GM12892 (cell line): ENCODE data around the gene WDR20.

ENCODE experiments used
- POLR2A ChIP-seq: IDR thresholded peaks from 2 replicates; pipeline ENCODE4 v1.6.1; 2011; ENCODE audit warnings: low read depth, low read length, control low read depth
- TAF1 ChIP-seq: IDR thresholded peaks from 2 replicates; pipeline ENCODE4 v1.6.1; 2011; ENCODE audit warnings: low read depth, mild to moderate bottlenecking, control low read depth, low read length, borderline replicate concordance

GRCh38 chr14:102183886-102184285 is 44.2 kb downstream of the WDR20 start:
- TF ChIP-seq TAF1 (no peak), POLR2A (no peak)
